ENCODE measurements around the gene AATK. TPM values are rescaled to one million over a fixed set of nuclear protein-coding genes. Genes with fewer than 3 reads are reported as not detected.

Gene AATK
- total and polyA plus RNA-seq, 10 of the 15 experiments (the other 5 are each of a cell fraction or from before 2014, with no cell fraction given), result 0.04 TPM; not detected in 9

DNA sequence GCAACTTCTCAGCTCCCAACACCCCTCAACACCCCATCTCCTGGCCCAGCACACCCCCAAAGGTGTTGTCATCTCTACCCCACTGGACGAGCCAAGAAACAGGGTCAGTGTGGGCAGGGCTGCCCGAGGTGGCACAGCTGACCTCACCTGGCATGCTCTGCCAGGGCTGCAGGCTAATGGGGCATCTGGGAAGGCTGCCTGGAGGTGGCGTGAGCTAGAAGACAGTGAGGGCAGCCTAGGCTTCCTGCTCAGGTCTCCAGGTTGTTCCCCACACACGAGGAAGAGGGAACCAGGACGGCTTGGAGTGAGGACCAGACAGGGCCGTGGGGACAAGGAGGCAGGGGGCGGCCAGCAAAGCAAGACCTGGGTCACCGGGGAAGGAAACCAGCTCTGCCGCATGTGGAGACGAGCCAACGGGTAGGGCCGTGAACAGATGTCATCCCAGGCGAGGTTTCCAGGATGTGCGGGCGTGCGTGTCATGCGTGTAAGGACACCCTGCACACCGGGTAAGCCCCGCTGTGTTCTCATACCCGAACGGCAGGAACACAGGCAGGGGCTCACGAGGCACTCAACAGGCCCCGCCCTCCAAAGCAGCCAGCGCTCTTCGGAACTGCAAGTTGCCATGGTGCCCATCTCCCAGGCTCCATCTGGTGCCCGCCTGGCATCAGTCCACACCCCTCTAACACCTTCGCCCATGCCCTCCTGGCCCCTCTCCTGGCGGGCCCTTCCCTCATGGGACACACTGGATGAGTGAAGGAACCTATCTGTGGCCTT is 30.3 kb downstream of the AATK start:
- intact Hi-C loops (cut with micrococcal nuclease; ENCODE audit: unreplicated experiment) (no loop called here), in situ Hi-C loops (cut with MboI) (loop anchor here (25.0 kb wide), 1 partner anchor 352 kb away; no protein-coding TSS in a partner anchor)
- BruUV-seq (replicated peaks), result no TSS peak
- Histone ChIP-seq H3K4me3 (no peak overlapping the region), H3K9me3 (replicated peaks; ENCODE audit: control insufficient read depth, insufficient read depth, low read length) (no peaks in the 10 kb centered on the region), H2AFZ (ENCODE audit: control insufficient read depth, low read depth, low read length) (no peak overlapping the region), H3K79me2 (ENCODE audit: control insufficient read depth, insufficient read depth, low read length) (no peaks in the 10 kb centered on the region), H3K27ac (ENCODE audit: control insufficient read depth, insufficient read depth) (no peak overlapping the region), H4K20me1 (ENCODE audit: control insufficient read depth, insufficient read depth) (no peaks in the 10 kb centered on the region), H3K4me1 (ENCODE audit: control insufficient read depth, insufficient read depth, low read length) (no peaks in the 10 kb centered on the region), H3K4me2 (ENCODE audit: control insufficient read depth, insufficient read depth) (no peak overlapping the region), H3K9ac (ENCODE audit: control insufficient read depth, insufficient read depth, low read length) (no peak overlapping the region), H3K36me3 (ENCODE audit: control insufficient read depth in 2 of 2, insufficient read depth in 2 of 2, low read length in 1 of 2) (no peaks in the 10 kb centered on the region), H3K27me3 (replicated peaks in 1 of 2; ENCODE audit: control insufficient read depth in 2 of 2, insufficient read depth in 2 of 2, low read length in 1 of 2) (no peaks in the 10 kb centered on the region)
- ChIA-PET CTCF (no interaction called here), RAD21 (ENCODE audit: unreplicated experiment) (no interaction called here), SMC1A (ENCODE audit: uncharacterized antibody, unreplicated experiment) (no interaction called here), POLR2A (no interaction called here)
- WGBS (ENCODE audit: insufficient coverage, insufficient replicate concordance, low lambda C conversion rate, missing lambda C conversion rate), result 39% methylated on average over 26 of the region's 28 CpGs
- no peak for FAIRE-seq
- ATAC-seq, result no peak
- no peak for DNase-seq (ENCODE audit: low read depth, low spot score)
- TF ChIP-seq NR2C1 (IDR thresholded peaks at IDR 0.05), result no peak
- TF ChIP-seq TCF7 (IDR thresholded peaks at IDR 0.05; ENCODE audit: borderline replicate concordance), result no peak
- no peak for TF ChIP-seq SUPT20H (IDR thresholded peaks at IDR 0.05; ENCODE audit: borderline replicate concordance, control insufficient read depth, low read depth, low read length)

DNA sequence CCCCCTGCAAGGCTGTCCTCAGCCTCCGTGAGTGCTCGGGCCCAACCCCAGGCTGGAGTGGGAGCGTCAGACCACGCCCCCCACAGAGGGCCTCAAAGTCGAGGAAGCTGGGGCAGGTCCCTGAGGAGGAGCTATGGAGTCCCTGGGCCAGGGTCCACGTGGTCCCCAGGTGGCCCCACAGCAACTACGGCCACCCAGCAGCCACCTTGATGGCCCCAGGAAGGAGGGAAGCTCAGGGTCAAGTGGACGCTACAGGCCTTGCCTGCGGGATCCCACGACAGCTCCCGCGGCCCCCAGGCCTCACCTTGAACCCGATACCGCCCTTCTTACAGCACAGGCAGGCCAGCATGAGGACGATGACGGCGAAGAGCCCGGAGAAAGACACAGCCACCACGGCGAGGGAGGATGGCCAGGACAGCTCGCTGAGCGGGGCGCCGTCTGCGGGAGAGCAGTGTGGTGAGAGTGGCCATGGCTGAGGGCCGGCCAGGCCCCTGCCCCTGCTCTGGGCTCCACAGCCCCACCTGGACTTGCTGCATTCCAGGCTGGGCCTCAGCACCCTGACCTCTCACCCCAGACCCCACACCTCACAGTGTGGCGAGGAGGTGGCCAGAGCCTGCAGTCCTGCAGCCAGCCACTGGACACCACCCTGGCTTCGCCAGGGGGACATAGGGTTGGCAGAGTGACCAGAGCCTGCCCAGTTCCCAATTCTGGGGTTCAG is 31.8 kb downstream of the AATK start:
- no peaks in the 10 kb centered on the region for H3K27me3 ChIP-seq (replicated peaks in 1 of 2; ENCODE audit: control insufficient read depth in 2 of 2, insufficient read depth in 2 of 2, low read length in 1 of 2)
- H4K20me1 ChIP-seq (ENCODE audit: control insufficient read depth, insufficient read depth), result no peaks in the 10 kb centered on the region
- no peak overlapping the region for H3K27ac ChIP-seq (ENCODE audit: control insufficient read depth, insufficient read depth)
- intact Hi-C loops (cut with micrococcal nuclease; ENCODE audit: unreplicated experiment) (no loop called here), in situ Hi-C loops (cut with MboI) (loop anchor here (25.0 kb wide), 1 partner anchor 353 kb away; no protein-coding TSS in a partner anchor)
- H3K4me1 ChIP-seq (ENCODE audit: control insufficient read depth, insufficient read depth, low read length), result no peaks in the 10 kb centered on the region
- no peaks in the 10 kb centered on the region for H3K36me3 ChIP-seq (ENCODE audit: control insufficient read depth in 2 of 2, insufficient read depth in 2 of 2, low read length in 1 of 2)
- DNase-seq (ENCODE audit: low read depth, low spot score), result no peak
- CTCF ChIA-PET, result no interaction called here
- no peaks in the 10 kb centered on the region for H3K9me3 ChIP-seq (replicated peaks; ENCODE audit: control insufficient read depth, insufficient read depth, low read length)
- H3K79me2 ChIP-seq (ENCODE audit: control insufficient read depth, insufficient read depth, low read length), result no peaks in the 10 kb centered on the region
- POLR2A ChIA-PET, result no interaction called here
- H2AFZ ChIP-seq (ENCODE audit: control insufficient read depth, low read depth, low read length), result no peak overlapping the region
- H3K4me2 ChIP-seq (ENCODE audit: control insufficient read depth, insufficient read depth), result no peak overlapping the region
- BruUV-seq (replicated peaks), result no TSS peak
- H3K4me3 ChIP-seq, result no peak overlapping the region
- SMC1A ChIA-PET (ENCODE audit: uncharacterized antibody, unreplicated experiment), result no interaction called here
- no peak overlapping the region for H3K9ac ChIP-seq (ENCODE audit: control insufficient read depth, insufficient read depth, low read length)
- RAD21 ChIA-PET (ENCODE audit: unreplicated experiment), result no interaction called here
- no peak for FAIRE-seq
- WGBS (ENCODE audit: insufficient coverage, insufficient replicate concordance, low lambda C conversion rate, missing lambda C conversion rate), result 58% methylated on average over 25 of the region's 28 CpGs
- ATAC-seq, result no peak
- TF ChIP-seq RUNX3 (IDR thresholded peaks at IDR 0.05; ENCODE audit: low read length), result no peak
- no peak for TF ChIP-seq BCL3 (IDR thresholded peaks at IDR 0.05; ENCODE audit: borderline replicate concordance, insufficient read depth, low read depth, low read length, poor library complexity, severe bottlenecking)
- TF ChIP-seq ZNF687 (IDR thresholded peaks at IDR 0.05), result no peak
- no peak for TF ChIP-seq ETV6 (conservative IDR thresholded peaks at IDR 0.05 in 1 of 2, IDR thresholded peaks at IDR 0.05 in 1 of 2; ENCODE audit: borderline replicate concordance in 1 of 2, low read depth in 1 of 2)
- TF ChIP-seq BCL11A (IDR thresholded peaks at IDR 0.05; ENCODE audit: low read depth, low read length), result no peak

Data from GM12878 (cell line).